ENCODE results near the gene BNC2.

- no peak for TF ChIP-seq POLR2A (IDR thresholded peaks at IDR 0.05; ENCODE audit: low read length)
- TF ChIP-seq GATA1 (IDR thresholded peaks at IDR 0.05; ENCODE audit: low read depth, low read length): no peak
Observed at GRCh38 chr9:16918920-16919319, 48.5 kb upstream of the BNC2 start.
